LNCAP (cell line): ENCODE data around the gene CXADR.

Experiments
- TF ChIP-seq, protein P1 (sequence below): fragments of 450-650 bp; IDR thresholded peaks from 2 replicates; pipeline ENCODE4 v1.5.1; 2017; ENCODE audit warnings: mild to moderate bottlenecking

Gene CXADR

DNA sequence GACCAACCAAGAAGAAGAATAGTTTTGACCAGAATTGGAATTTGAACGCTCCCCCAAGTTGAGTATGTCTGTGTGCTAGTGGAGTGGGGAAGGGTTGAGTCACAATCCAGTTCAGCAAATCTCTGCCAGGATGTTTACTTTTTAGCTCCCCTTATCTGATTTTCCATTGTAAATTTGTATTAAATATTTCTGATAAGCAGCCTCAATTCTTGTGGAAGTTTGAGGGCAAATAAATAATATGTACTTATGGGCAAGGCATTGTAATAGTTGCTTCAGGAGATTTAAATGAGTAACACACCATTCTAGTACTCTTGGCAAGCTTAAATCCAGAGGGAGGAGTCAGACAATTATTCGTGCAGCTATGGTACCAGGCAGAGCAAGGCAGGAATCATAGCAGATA is 14.4 kb downstream of the CXADR start:
- TF ChIP-seq, protein P1, sequence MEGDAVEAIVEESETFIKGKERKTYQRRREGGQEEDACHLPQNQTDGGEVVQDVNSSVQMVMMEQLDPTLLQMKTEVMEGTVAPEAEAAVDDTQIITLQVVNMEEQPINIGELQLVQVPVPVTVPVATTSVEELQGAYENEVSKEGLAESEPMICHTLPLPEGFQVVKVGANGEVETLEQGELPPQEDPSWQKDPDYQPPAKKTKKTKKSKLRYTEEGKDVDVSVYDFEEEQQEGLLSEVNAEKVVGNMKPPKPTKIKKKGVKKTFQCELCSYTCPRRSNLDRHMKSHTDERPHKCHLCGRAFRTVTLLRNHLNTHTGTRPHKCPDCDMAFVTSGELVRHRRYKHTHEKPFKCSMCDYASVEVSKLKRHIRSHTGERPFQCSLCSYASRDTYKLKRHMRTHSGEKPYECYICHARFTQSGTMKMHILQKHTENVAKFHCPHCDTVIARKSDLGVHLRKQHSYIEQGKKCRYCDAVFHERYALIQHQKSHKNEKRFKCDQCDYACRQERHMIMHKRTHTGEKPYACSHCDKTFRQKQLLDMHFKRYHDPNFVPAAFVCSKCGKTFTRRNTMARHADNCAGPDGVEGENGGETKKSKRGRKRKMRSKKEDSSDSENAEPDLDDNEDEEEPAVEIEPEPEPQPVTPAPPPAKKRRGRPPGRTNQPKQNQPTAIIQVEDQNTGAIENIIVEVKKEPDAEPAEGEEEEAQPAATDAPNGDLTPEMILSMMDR: no peak

DNA sequence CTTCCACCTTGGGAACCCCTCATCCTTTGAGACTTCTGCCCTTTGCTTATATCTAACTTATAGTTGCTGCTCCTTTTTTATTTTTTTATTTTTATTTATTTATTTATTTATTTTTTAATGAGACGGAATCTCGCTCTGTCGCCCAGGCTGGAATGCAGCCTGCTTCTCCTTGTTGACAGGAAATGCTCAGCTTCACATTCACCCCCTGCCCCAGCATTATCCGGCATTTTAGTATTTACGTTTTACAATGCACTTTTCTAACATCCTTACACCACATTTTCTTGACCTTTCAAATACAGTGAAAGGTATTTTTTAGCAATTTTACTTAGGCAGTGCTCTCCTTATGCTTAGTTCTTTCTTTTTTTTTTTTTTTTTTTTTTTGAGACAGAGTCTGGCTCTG is 14.9 kb downstream of the CXADR start:
- TF ChIP-seq, protein P1: no peak

DNA sequence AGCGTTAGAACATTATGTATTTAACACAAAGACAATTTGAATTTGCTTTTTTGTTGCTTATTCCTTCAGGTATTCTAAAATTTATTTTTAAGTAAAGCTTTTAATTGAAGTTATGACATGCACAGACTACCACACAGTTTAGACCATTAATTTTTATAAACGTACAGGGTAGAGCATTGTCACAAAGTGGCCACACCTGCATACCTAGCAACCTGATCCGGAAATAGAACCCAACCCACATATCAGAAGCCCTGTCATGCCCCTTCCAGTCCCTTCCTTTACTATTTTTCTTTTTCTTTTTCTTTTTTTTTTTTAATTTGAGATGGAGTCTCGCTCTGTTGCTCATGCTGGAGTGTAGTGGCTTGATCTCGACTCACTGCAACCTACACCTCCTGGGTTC is 16.8 kb downstream of the CXADR start:
- TF ChIP-seq, protein P1: no peak

DNA sequence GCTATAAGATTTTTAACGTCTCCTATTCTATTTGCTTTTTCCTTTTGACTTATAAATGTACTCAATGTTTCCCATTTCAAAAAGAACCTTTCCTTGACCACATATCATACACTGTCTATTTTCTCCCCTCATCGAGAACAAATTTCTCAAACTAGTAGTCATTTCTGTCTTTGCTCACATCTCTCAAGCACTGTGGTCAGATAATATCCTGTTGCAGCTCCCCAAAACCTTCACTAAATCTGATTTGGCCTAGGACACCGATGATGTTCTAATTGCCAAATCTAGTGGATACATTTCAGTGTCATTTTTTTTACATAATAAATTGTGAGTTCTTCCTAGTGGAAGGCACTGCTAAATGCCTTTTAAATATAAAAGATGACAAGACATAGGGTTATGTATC is 19.4 kb downstream of the CXADR start:
- TF ChIP-seq, protein P1: no peak

DNA sequence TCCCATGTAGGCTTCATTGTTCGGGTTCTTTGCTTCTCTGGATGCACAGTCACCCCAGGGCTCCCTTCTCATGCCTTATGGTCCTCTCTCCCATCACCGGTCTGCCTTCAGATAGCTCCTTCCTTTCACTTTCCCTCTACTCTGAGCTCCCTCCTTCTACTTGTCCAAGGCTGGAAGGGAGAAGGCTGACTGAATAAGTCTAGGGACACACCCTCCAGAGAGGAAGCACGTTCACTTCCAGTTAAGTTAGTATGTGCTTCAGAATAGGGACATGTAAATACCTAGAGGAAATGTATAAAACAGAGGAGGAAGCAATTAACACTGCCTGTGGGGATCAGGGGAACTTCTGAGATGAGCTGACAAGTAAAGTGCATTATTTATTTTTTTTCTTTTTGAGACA is 23.5 kb downstream of the CXADR start:
- TF ChIP-seq, protein P1: no peak

DNA sequence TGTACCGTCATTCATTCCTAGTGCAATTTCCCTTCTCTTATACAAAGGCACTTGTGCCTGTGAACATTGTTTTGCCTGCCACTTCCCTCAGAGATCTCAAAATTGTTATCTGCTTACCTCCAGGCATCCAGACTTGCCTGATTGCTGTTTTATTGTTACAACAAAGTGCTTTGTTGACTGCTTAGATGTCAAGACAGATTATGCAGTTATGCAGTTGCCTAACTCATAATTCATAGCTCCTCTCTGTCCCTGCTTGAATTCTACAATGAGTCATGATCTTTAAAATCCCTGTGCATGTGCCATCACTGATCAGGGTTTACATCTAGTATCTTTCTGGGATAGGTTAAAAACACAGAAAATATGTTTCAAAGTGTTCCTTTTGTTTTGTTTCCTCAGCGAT is 24.5 kb downstream of the CXADR start:
- TF ChIP-seq, protein P1: no peak

DNA sequence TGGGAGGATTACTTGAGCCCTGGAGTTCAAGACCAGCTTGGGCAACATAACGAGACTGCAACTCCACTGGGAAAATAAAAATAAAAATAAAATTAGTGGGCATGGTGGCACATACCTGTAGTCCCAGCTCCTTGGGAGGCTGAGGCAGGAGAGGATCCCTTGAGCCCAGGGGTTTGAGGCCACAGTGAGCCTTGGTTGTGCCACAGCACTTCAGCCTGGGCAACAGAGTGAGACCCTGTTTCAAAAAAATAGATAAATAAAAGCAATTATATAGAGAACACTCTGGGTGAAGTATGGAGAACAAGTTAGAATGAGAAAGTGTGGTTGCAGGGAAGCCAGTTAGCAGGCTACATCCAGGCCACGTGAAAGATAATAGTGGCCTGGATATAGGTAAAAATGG is 25.7 kb downstream of the CXADR start:
- TF ChIP-seq, protein P1: no peak

DNA sequence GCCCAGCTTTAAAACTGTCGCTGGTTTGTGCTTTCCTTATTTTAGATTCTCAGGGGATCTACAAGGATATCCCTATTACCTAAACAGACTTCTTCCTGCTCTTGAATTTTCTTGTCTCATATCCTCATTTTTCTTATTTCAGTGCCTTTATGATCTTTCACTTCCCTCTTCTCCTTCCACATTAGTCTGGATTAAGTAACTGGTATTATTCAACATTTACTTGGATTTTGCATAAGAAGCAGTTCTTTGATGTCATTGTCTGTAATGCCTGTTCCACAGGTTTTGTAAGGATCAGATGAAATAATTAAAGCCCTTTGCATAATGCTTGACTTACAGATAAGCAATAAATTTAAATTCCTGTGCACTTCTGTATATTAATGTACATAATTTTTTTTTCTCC is 26.5 kb downstream of the CXADR start:
- TF ChIP-seq, protein P1: no peak
